Nucleus accumbens (tissue), 56 donors: ENCODE data around the gene TPGS1.

ENCODE experiments used
- DNase-seq, 56 donors: peaks; one replicate each; lab custom pipeline; 2025; lab: John Stamatoyannopoulos, UW

TPGS1 gene

DNA sequence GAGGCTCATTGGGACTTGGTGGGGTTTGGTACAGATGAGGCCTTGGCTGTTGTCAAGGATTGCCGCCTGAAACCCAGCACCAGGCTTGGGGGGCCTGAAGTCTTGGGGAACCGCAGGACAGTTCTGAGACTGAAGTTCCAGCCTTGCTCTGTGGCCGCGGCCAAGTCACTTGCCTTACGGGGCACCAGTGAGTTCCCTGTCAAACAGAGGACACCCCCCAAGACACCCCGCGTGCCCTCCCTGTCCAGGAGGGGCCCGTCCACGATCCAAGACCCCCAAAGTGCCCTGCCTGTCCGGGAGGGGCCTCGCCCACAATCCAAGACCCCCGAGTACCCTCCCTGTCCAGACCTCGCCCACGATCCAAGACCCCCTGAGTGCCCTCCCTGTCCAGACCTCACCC, 26.8 kb downstream of the TPGS1 start:
- no peak for DNase-seq

DNA sequence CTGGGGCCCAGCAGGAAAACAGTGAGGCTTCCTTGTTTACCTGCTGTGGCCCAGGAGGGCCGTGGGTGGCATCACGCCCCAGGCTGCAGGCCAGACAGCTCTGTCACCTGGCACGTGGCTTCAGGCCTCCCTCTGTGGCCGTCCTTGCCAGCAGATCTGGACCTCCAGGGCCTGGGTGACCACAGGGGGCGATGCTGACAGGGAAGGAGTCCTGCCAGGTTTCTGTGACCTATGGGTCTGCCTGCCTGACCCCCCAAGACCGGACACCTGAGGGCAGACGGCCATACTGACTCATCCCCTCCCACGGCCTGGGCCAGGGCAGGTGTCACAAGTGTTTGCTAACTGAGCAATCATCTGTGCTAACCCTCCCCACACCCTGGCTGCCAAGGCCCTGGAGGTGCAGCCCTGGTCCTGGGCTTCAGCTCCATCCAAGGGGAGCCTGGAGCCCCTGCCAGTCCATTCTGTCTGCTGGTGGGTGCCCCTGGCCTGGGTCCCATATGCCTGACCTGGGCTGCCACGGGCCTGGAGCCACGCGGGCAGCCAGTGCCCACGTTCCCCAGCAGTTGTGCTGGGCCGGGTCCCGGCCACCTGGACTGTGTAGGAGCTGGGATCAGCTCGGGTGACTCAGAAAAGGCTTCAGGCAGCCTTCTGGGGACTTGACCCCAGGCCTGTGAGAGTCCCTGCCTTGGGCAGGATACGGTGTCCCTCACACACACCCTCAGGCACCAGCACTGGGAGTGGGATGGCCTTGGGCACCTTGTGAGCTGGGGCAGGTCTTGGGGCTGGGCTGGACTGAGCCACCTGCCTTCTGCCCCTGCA, 27.9 kb downstream of the TPGS1 start:
- no peak for DNase-seq

DNA sequence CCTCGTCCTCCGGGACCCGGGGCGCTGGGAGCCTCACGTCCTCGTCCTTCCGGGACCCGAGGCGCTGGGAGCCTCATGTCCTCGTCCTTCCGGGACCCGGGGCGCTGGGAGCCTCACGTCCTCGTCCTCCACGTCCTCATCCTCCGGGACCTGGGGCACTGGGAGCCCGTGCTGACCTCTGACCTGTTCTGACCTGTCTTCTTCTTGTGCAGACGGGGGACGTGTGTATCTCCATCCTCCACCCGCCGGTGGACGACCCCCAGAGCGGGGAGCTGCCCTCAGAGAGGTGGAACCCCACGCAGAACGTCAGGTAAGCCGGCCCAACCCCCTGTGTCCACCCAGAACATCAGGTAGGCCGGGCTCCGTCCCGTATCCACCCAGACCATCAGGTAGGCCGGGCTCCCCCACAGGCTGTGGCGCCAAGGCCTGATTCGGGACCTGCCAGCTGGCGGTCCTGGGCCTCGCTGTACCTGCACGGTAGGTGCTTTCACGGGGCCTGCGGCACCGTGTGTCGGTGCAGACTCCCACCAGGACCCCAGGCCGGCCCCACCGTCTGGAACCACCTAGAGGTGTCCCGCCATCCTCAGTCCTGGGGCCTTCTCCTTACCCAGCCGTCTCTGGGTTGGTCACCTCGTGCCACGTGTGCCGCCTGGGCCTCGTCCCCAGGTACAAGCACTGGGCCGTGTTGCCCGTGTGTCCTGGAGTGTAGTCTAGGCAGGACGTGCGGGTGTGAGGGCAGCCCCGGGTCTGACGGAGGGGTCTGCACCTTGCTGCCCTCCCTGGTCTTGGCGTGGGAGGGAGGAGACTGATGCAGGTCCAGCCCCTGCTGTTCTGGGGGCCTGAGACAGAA, 29.0 kb downstream of the TPGS1 start:
- no peak for DNase-seq

DNA sequence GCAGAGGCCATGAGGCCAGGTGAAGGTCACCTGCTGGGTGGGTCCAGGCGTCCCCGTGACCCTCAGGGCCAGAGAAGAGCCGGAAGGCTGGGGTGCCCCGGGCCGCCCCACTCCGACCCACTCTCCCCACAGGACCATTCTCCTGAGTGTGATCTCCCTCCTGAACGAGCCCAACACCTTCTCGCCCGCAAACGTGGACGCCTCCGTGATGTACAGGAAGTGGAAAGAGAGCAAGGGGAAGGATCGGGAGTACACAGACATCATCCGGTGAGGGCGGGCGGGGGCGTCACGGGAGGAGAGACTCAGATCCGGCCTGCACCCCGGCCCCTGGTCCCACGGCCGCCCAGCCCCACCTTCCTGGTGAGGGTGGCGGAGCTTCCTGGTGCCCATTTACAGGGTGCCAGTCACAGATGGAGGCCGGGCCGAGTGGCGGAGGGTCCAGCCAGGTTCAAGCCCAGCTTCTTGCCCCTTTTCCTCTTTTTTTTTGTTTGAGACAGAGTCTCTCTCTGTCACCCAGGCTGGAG, 29.6 kb downstream of the TPGS1 start:
- DNase-seq: no peak

DNA sequence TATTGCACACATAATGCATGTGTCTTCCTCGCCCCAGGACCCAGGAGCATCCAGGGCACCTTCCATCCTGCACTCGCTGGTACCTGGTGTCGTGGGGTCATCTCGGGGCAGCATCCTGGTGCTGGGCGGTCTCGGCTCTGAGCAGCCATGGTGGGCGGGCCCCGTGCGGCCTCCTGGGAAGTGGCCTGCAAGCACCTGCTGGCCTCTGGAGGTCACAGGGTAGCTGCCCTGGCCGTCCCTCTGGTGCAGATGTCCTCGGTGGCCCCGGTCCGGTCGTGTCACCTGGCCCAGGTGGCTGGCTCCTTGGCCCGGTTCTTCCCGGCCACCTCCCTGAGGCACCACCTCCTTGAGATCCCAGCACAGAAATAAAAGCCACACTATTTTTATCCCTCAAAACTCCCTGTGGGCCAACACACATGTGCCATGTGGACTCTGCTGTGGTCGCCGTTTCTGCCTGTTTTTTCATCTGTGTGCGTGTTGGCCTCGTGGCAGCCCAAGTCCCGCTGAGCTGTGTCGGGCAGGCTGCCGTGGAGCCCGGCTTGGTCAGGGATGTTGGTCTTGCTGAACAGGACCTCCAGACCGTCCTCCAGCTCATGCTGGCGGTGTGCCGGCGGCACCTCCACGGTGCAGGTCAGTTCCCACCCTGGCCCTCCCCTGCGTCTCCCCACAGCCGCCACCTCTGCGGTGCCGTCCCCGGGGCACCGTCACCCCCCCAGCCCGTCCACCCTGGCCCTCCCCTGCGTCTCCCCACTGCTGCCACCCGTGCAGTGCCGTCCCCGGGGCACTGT, 31.5 kb downstream of the TPGS1 start:
- DNase-seq: no peak

DNA sequence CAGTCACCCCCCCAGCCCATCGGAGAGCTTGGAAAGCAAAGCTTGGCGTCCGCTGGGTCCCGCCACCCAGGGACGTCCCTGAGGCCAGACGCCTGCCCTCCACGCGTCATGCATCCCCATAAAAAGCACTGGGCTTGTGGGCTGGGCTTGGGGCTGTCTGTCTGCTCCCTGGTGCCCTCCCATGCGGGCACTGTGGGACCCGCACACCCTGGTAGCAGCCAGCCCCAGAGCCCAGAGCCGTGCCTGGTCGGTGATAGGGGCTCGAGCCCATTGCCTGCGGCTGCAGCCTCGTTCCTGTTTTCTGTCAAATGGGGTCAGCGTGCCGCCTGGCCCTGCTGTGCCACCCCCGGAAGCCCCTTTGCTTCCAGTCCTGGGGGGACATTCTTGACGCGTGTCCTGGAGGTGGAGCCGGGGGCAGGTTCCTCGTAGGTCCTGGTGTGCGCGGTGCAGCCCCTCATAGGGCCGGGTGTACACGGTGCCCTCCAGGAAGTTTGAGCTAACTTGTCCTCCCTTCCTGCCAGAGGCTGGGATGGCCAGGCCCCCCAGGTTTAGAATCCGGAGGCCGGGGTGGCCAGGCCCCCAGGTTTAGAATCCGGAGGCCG, 32.2 kb downstream of the TPGS1 start:
- DNase-seq: no peak

DNA sequence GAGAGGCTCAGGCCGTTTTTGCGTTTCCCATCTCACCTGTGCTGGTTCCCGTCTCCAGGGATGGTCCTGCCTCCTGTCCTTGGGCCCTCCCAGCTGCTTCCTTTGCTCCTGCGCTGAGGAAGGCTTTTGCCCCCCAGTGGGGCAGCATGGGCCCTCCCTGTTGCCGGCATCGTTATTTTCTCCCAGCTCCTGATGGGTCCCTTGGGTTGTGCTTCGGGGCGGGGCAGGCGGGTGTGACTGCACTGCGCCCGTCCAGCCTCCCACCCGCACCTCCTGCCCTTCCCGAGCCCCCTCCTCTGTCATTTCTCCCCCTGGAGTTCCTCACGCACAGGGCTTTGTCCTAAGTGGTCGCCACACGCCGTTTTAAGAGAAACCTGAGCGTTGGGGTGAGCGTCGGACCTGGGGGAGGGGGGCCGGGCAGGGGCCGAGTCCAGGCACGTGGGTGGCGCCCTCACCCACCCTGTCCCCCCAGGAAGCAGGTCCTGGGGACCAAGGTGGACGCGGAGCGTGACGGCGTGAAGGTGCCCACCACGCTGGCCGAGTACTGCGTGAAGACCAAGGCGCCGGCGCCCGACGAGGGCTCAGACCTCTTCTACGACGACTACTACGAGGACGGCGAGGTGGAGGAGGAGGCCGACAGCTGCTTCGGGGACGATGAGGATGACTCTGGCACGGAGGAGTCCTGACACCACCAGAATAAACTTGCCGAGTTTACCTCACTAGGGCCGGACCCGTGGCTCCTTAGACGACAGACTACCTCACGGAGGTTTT, 33.8 kb downstream of the TPGS1 start:
- DNase-seq: no peak

DNA sequence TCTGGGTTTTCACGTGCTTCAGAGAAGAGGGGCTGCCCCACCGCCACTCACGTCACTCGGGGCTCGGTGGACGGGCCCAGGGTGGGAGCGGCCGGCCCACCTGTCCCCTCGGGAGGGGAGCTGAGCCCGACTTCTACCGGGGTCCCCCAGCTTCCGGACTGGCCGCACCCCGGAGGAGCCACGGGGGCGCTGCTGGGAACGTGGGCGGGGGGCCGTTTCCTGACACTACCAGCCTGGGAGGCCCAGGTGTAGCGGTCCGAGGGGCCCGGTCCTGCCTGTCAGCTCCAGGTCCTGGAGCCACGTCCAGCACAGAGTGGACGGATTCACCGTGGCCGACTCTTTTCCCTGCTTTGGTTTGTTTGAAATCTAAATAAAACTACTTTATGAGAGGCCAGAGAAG, 34.4 kb downstream of the TPGS1 start:
- DNase-seq: no peak

DNA sequence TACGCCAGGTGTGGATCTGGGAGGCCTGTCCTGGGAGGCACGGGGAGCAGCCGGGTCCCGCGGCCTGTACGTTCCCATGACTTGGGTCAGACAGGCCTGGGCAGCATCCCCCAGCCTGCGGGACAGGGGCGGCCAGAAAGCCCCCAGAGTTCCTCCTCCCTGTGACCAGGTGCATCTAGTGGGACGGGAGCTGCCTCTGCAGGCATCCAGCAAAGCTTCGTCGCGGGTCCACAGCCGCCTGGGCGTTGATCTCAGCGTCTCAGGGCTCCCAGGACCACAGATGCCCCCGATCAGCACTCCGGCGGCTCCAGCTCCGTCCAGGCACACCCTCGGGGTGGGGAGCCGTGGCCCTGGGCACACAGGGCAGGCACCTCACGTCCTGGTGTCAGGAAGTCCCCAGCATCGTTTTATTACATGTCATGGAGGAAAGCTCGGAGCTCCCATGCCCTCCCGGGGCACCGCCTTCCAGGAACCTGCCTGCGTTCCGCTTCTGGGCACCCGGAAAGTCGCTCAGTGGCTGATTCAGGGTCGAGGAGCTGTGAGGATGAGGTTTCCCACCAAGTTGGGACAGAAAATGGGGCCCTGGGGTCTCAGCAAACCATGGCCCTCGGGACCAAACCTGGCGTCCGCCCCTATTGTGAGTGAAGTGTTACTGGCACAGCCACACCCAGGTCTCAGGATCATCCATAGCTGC, 35.0 kb downstream of the TPGS1 start:
- DNase-seq: no peak

DNA sequence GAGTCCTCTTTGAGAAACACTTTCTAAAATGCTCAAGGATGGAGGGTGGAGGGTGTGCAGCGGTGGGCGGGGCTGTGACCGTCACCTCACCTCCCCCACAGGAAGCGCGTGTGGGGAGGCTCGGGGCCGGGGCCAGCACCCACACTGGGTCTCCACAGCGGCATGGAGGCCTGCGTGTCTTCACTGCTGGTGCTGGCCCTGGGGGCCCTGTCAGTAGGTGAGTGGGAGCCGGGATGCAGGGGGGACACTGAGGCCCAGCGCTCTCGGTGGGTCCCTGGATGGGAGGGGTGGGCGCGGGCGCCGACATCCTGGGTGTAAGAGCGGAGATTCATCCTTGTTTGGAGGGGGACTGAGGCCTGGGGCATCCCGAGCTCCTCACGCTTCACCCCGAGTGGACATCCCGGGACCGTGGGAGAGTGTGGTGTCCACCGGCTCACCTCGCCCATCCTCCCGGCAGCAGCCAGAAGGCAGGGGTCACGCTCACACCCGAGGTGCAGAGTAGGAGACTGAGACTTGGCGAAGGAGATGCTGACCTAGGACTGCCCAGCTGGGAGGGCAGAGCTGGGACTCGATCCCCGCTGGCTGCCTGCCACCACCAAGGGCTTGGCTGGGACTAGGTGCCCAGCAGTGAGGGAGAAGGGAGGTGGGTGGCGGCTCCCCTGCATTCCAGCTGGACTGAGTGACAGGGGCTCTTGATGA, 36.8 kb downstream of the TPGS1 start, which contains the start of gene GZMM:
GZMM (plus strand) TSS at position 144 of the 699 bp plus-strand sequence; CDS start at position 163, 19 bp downstream.
- peak in 1 of 56 donors; percentile 5 for DNase-seq

DNA sequence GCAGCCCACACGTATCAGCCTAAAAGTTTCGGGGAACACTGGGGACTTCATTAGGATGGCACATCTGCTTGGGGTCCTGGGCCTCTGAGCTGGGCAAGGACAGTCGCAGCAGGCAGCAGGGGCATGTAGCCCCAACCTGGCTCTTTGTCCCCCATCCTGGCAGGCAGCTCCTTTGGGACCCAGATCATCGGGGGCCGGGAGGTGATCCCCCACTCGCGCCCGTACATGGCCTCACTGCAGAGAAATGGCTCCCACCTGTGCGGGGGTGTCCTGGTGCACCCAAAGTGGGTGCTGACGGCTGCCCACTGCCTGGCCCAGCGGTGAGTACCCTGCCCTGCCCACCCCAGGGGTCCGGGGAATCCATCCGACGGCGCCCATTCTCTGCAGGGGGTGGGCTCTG, 39.8 kb downstream of the TPGS1 start:
- DNase-seq: no peak

DNA sequence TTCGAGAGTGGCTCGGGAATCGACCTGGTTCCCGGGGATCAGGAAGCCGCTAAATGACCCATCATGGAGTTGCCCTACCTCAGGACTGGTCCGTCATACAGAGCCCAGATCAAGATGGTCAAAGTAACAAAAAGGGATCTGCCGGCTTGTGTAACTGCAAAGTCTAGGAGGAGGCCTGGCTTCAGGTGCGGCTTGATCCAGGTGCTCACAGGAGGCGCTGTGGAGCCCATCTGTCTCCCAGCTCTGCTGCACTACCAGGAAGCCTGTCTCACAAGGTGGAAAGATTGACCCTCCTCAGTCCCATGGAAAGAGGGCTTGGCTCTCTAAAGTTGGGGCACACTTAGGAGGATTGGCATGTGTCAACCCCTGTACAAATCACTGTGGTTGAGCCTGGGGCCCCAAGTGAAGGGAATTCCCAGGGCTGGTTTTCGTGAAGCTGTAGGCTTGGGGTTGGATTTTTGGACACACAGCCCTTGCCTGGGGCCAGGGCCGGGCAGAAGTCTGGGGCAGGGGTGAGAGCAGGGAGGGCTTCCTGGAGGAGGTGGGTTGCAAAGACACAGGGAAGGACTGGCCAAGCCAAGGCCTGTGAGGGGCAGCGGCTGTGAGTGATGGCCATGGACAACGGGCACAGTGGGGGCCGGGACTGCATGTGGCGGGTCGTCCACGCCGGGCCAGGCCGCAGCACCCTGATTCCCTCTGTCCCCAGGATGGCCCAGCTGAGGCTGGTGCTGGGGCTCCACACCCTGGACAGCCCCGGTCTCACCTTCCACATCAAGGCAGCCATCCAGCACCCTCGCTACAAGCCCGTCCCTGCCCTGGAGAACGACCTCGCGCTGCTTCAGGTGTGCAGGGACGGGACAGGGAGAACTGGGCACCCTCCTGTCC, 40.8 kb downstream of the TPGS1 start:
- DNase-seq: no peak

DNA sequence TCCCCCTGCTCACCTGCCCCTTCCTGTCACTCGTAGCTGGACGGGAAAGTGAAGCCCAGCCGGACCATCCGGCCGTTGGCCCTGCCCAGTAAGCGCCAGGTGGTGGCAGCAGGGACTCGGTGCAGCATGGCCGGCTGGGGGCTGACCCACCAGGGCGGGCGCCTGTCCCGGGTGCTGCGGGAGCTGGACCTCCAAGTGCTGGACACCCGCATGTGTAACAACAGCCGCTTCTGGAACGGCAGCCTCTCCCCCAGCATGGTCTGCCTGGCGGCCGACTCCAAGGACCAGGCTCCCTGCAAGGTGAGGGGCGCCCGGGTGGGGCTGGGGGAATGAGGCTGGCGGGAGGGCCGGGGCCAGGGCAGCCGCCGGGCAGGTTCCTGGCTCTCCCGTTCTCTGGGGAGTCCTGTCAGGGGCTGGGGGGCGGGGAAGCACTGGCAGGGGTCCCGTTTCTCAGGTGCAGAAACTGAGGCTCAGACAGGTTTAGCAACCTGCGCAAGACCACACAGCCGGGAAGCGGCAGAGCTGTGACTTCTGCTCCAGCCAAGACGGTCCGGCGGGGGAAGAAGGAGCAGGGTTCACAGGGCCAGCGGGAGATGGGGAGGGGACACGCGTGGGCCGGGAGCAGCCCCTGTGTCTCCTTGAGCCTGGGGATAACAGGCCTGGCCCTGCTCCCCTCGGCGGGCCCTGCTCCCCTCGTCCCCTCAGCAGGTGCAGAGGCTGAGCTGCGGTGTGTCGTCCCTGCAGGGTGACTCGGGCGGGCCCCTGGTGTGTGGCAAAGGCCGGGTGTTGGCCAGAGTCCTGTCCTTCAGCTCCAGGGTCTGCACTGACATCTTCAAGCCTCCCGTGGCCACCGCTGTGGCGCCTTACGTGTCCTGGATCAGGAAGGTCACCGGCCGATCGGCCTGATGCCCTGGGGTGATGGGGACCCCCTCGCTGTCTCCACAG, 41.9 kb downstream of the TPGS1 start:
- DNase-seq: no peak

DNA sequence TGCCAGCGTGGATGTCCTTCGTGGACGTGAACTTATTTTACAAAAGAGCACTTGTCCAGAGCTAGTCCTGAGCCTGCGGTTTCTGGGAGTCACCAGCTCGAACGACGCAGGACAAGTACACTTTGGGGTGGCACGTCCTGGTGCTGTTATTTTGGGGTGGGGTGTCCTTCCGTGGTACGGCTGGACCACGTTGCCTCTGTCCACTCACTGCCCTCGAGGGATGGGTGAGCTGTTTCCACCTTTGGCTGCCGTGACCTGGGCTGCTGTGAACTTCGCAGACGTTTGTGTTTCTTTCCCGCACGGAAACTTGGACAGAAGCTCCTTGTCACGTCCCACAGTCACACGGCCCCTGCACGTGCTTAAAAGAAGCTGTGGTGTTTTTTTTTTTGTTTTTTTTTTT, 47.5 kb downstream of the TPGS1 start:
- no peak for DNase-seq

DNA sequence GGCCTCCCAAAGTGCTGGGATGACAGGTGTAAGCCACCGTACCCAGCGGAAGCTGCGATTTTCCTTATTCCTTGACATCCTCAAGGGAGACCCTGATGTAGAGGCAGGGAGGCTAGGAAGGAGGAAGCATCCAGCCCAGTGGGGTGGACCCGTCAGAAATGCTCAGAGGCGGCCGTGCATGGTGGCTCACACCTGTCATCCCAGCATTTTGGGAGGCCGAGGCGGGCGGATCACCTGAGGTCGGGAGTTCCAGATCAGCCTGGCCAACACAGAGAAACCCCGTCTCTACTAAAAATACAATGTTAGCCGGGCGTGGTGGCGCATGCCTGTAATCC, 48.1 kb downstream of the TPGS1 start:
- no peak for DNase-seq
